Peyer's patch (tissue), 4 donors: Measurements from ENCODE around the gene CHN2. TPM values are rescaled to one million over a fixed set of nuclear protein-coding genes. Genes with fewer than 3 reads are reported as not detected.
A peak's percentile ranks its signal among the peaks of the same experiment; 100 is the strongest.

ENCODE experiments used
- DNase-seq, 3 donors: peaks; one replicate each; pipeline ENCODE4 v3.0.0-alpha.2; 2017 to 2019
- H3K27ac ChIP-seq, 4 donors: fragments of 200-600 bp; sonication (generic); one replicate each; pipeline ENCODE4 v1.5.1; 2016 to 2019
- H3K27me3 ChIP-seq, 2 donors: fragments of 200-600 bp; sonication (generic); one replicate each; pipeline ENCODE4 v1.5.1; 2019
- H3K36me3 ChIP-seq, 3 donors: fragments of 200-600 bp; sonication (generic); one replicate each; pipeline ENCODE4 v1.5.1; 2016 to 2019
- H3K4me1 ChIP-seq, 4 donors: fragments of 200-600 bp; sonication (generic); one replicate each; pipeline ENCODE4 v1.5.1; 2016 to 2019
- H3K4me3 ChIP-seq, 4 donors: fragments of 200-600 bp; sonication (generic); 1 replicate in 3 of 4; 2 replicates in 1 of 4; pipeline ENCODE4 v1.5.1; 2016 to 2019; ENCODE audit warnings: mild to moderate bottlenecking in 1 of 4
- H3K9me3 ChIP-seq, 4 donors: fragments of 200-600 bp; sonication (generic); one replicate each; pipeline ENCODE4 v1.5.1; 2016 to 2019; ENCODE audit warnings: mild to moderate bottlenecking in 1 of 4
- POLR2A ChIP-seq, 2 donors: fragments of 450-650 bp; IDR thresholded peaks; one replicate each; pipeline ENCODE4 v1.5.1; 2017; ENCODE audit warnings: antibody characterized with exemption in 2 of 2, mild to moderate bottlenecking in 2 of 2, moderate library complexity in 2 of 2
- total RNA-seq, 4 donors: library from RNA; depleted of rRNA; stranded (reverse); fragments of >200 nt; gene quantifications; one replicate each; pipeline ENCODE4 v1.1.0, GENCODE V29; 2016
- TF ChIP-seq, protein P1 (sequence below), 6 experiments: fragments of 450-650 bp in 4 of 6; fragments of 200-600 bp in 2 of 6; sonication (generic) in 1 of 6; IDR thresholded peaks; one replicate each; pipeline ENCODE4 v1.5.1; 2017 to 2019; ENCODE audit warnings: antibody characterized with exemption in 6 of 6, mild to moderate bottlenecking in 3 of 6, moderate library complexity in 1 of 6

Gene CHN2
- total RNA-seq, 4 donors from 2014 or later: 29.7 to 159 (median 120) TPM

DNA sequence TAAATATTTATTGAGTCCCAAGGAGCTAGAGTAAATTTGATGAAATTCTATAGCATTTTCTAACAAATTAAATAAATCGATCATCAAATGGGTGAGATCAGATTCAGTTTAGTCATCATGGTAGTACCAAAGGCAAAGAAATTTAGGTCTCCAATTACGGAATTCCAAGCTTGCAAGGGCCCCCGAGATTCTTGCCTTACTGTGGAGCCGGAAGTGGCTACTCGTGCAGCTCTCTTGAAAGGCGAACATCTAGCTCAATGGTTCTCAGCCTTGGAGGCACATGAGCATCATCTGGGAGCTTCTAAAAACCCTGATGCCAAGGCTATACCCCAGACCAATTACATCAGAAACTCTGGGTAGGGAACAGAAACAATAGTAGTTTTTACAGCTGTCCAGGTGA, 251.2 kb downstream of the CHN2 start:
- Histone ChIP-seq H3K4me1 (no peaks in the 10 kb centered on the region), H3K36me3 (no peaks in the 10 kb centered on the region), H3K27me3 (no peaks in the 10 kb centered on the region), H3K4me3 (no peak overlapping the region), H3K27ac (no peak overlapping the region), H3K9me3 (no peaks in the 10 kb centered on the region)
- no peak for DNase-seq
- no peak for TF ChIP-seq POLR2A (IDR thresholded peaks at IDR 0.05)
- TF ChIP-seq, protein P1, sequence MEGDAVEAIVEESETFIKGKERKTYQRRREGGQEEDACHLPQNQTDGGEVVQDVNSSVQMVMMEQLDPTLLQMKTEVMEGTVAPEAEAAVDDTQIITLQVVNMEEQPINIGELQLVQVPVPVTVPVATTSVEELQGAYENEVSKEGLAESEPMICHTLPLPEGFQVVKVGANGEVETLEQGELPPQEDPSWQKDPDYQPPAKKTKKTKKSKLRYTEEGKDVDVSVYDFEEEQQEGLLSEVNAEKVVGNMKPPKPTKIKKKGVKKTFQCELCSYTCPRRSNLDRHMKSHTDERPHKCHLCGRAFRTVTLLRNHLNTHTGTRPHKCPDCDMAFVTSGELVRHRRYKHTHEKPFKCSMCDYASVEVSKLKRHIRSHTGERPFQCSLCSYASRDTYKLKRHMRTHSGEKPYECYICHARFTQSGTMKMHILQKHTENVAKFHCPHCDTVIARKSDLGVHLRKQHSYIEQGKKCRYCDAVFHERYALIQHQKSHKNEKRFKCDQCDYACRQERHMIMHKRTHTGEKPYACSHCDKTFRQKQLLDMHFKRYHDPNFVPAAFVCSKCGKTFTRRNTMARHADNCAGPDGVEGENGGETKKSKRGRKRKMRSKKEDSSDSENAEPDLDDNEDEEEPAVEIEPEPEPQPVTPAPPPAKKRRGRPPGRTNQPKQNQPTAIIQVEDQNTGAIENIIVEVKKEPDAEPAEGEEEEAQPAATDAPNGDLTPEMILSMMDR (IDR thresholded peaks at IDR 0.05): no peak

DNA sequence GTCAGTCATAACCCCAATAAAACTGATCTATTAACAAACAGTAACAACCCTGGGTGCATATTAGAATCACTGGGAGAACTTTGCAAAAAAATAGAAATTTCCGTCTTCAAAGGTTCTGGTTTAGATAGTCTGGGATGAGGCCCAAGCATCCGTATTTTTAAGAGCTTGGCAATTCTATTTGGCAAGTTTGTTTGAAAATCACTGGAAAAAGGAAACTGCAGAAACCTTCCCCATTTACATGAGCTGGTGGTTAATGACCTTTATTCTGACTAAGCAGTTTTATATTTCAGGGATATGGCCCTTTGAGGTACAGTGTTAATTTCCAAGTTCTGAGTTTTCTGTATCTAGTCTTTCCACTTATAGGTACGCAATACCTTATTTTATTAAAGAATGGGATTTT, 253.3 kb downstream of the CHN2 start:
- Histone ChIP-seq H3K36me3 (no peaks in the 10 kb centered on the region), H3K9me3 (no peaks in the 10 kb centered on the region), H3K27ac (no peak overlapping the region), H3K27me3 (no peaks in the 10 kb centered on the region), H3K4me3 (no peak overlapping the region), H3K4me1 (no peaks in the 10 kb centered on the region)
- DNase-seq: no peak
- TF ChIP-seq, protein P1 (IDR thresholded peaks at IDR 0.05): no peak
- no peak for TF ChIP-seq POLR2A (IDR thresholded peaks at IDR 0.05)

DNA sequence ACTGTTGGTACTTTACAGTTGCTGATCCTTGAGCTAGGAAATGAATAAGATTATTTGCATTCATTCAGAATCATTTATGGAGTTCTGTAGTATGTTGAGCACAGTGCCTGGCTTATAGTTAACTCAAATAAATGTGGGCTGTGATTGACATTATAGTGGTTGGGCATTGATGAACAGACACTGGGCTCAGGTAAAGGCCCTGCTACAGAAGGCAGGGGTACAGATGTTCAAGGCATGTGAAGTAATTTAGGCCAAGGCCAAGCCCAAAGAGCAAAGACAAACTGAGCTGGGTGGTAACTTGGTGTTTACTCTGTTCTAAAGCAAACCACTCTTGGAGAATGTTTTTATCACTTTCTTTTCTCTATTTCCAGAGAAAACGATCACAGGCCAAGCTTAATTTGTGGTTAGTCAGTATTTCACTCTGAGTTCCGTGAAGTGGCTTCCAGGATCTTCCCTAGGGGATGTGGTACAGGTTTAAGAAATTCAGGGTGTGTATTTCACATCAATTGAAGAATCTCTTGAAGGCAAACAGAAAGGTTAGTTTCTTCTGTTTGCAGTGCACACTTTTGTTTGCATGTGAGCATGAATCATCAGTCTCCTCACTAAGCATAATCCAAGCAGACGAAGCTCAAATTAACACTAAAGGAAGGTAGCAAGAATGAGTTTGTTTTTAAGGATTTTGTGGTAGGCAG, 255.1 kb downstream of the CHN2 start:
- Histone ChIP-seq H3K9me3 (no peaks in the 10 kb centered on the region), H3K4me3 (no peak overlapping the region), H3K36me3 (no peaks in the 10 kb centered on the region), H3K4me1 (no peaks in the 10 kb centered on the region), H3K27ac (no peak overlapping the region), H3K27me3 (no peaks in the 10 kb centered on the region)
- DNase-seq: no peak
- TF ChIP-seq POLR2A (IDR thresholded peaks at IDR 0.05): no peak
- TF ChIP-seq, protein P1 (IDR thresholded peaks at IDR 0.05): no peak

DNA sequence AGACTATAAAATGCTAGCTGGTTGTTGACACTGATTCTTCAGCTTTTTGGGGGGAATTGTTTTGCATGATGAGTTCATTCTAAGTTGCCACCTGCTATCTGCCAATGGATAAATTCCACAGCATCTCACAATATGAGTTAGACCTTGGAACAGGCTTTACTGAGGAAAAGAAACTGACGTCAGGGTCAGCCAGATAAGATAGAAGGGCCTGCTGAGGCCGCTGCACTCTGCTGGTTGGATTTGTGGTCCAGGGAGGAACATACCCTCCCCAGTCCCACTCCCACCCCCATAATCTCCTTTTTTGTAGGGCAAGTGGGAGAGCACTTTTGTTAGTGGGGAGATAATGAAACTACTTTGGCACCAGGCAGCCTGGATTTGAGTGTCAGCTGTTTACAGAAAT, 258.4 kb downstream of the CHN2 start:
- Histone ChIP-seq H3K27me3 (no peaks in the 10 kb centered on the region), H3K4me1 (no peaks in the 10 kb centered on the region), H3K4me3 (no peak overlapping the region), H3K36me3 (no peaks in the 10 kb centered on the region), H3K27ac (no peak overlapping the region), H3K9me3 (no peaks in the 10 kb centered on the region)
- DNase-seq: no peak
- TF ChIP-seq POLR2A (IDR thresholded peaks at IDR 0.05): no peak
- TF ChIP-seq, protein P1 (IDR thresholded peaks at IDR 0.05): peak in 1 of 6 experiments; percentile 18

DNA sequence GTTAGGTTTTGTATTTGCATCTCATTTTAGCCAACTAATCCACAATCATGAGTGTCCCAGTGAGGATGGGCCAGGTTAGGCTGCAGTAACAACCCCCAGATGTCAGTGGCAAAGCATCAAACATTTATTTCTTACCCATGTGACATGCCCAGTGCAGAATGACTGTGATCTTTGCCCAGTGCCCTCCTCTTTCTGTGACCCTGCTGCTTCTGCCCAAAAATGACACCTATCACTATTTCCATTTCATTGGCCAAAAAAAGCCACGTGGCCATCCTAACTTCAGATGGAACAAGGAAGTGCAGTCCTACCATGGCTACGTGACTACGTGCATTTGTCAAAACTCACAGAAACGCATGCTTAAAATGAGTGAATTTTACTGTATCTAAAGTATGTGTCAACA, 259.9 kb downstream of the CHN2 start:
- no peaks in the 10 kb centered on the region for H3K36me3 ChIP-seq
- H3K4me3 ChIP-seq: no peak overlapping the region
- H3K4me1 ChIP-seq: no peaks in the 10 kb centered on the region
- H3K9me3 ChIP-seq: no peaks in the 10 kb centered on the region
- H3K27me3 ChIP-seq: no peaks in the 10 kb centered on the region
- TF ChIP-seq, protein P1 (IDR thresholded peaks at IDR 0.05): no peak
- no peak for TF ChIP-seq POLR2A (IDR thresholded peaks at IDR 0.05)
- DNase-seq: no peak
- no peak overlapping the region for H3K27ac ChIP-seq
